ENCODE measurements around the gene ANTXR1. TPM values are rescaled to one million over a fixed set of nuclear protein-coding genes. Genes with fewer than 3 reads are reported as not detected.

The ANTXR1 gene
- total and polyA plus RNA-seq, 2 donors (not counting 1 experiment from before 2014, with no cell fraction given) = 44.6 to 101 TPM

DNA sequence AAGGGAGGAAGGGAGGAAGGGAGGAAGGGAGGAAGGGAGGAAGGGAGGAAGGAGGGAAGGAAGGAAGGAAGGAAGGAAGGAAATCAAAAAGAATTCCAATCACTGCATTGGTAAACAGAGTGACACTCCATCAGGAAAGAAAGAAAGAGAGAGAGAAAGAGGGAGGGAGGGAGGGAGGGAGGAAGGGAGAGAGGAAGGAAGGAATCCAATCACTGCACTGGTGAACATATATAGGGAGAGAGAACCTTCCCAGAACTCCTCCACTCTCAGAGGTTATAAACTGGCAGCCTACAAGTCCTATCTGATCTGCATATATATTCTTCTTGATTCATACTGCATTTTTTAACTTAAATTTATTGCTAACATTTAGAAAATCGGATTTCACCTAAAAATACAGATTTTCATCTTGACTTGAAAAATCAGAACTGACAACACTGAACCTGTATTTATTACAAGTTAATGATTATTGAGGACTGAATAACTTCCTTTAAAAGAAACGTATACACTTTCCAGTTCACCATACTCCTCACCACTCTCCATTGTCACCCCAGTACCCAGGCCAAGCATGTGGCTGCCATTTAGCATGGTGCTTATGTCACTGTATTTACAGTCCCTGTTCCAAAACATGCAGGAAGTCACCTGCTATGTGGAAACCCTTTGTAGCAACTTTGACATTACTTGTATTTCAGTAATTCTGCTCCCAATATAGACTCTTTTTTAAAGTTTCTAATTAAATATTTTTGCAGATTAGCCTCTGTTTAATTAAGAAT is 83.5 kb downstream of the ANTXR1 start:
- Histone ChIP-seq H4K20me1 (ENCODE audit: control insufficient read depth, extremely low read depth, insufficient read depth, low read length) (no peaks in the 10 kb centered on the region), H3K4me2 (ENCODE audit: extremely low read depth, insufficient read depth, low read length) (no peak overlapping the region), H3K79me2 (ENCODE audit: control insufficient read depth, insufficient read depth, low read length) (no peaks in the 10 kb centered on the region), H3K9ac (ENCODE audit: insufficient read depth, low read length) (no peak overlapping the region), H3K4me1 (ENCODE audit: control insufficient read depth, extremely low read depth, insufficient read depth, low read length) (peaks cover 18% of the 10 kb centered on the region), H3K27me3 (ENCODE audit: control insufficient read depth, insufficient read depth, low read length) (no peaks in the 10 kb centered on the region), H2AFZ (ENCODE audit: low read length) (no peak overlapping the region), H3K4me3 (replicated peaks in 1 of 4; ENCODE audit: control extremely low read depth in 1 of 4, insufficient read depth in 1 of 4, low read depth in 3 of 4, low read length in 4 of 4) (no peak overlapping the region), H3K36me3 (ENCODE audit: control insufficient read depth, insufficient read depth, low read length) (no peaks in the 10 kb centered on the region), H3K9me3 (ENCODE audit: control insufficient read depth, insufficient read depth, low read depth, low read length) (no peaks in the 10 kb centered on the region), H3K27ac (ENCODE audit: insufficient read depth, low read length) (no peak overlapping the region)
- no peak for DNase-seq (ENCODE audit: low read depth in 2 of 2)
- no peak for TF ChIP-seq EZH2 (IDR thresholded peaks at IDR 0.05; ENCODE audit: low read length, missing control alignments)
- TF ChIP-seq, protein P1, sequence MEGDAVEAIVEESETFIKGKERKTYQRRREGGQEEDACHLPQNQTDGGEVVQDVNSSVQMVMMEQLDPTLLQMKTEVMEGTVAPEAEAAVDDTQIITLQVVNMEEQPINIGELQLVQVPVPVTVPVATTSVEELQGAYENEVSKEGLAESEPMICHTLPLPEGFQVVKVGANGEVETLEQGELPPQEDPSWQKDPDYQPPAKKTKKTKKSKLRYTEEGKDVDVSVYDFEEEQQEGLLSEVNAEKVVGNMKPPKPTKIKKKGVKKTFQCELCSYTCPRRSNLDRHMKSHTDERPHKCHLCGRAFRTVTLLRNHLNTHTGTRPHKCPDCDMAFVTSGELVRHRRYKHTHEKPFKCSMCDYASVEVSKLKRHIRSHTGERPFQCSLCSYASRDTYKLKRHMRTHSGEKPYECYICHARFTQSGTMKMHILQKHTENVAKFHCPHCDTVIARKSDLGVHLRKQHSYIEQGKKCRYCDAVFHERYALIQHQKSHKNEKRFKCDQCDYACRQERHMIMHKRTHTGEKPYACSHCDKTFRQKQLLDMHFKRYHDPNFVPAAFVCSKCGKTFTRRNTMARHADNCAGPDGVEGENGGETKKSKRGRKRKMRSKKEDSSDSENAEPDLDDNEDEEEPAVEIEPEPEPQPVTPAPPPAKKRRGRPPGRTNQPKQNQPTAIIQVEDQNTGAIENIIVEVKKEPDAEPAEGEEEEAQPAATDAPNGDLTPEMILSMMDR (conservative IDR thresholded peaks at IDR 0.05 in 1 of 2, IDR thresholded peaks at IDR 0.05 in 1 of 2; ENCODE audit: low read depth in 1 of 2, low read length in 2 of 2) = no peak

DNA sequence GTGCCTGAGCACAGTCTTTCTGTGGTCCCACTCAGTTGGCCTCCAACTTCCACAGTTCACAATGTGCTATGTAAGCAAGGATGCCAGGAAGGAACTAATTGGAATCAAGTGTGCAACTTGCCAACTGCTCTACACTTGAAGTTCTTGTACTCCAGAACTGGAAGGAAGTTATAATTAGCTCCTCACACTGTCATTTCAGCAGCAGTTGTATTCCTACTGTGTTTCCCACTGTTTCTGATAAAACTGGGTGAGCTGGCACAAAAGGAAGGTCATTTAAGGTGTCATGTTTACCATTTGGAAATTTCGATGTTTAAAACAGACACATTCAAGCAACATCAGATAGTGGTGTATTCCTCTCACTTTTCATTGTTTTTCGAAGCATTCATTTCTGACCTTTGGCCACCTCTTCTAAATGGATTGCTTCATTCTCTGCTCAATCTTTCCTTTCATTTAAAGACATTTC is 84.2 kb downstream of the ANTXR1 start:
- H3K27ac ChIP-seq (ENCODE audit: insufficient read depth, low read length) = no peak overlapping the region

DNA sequence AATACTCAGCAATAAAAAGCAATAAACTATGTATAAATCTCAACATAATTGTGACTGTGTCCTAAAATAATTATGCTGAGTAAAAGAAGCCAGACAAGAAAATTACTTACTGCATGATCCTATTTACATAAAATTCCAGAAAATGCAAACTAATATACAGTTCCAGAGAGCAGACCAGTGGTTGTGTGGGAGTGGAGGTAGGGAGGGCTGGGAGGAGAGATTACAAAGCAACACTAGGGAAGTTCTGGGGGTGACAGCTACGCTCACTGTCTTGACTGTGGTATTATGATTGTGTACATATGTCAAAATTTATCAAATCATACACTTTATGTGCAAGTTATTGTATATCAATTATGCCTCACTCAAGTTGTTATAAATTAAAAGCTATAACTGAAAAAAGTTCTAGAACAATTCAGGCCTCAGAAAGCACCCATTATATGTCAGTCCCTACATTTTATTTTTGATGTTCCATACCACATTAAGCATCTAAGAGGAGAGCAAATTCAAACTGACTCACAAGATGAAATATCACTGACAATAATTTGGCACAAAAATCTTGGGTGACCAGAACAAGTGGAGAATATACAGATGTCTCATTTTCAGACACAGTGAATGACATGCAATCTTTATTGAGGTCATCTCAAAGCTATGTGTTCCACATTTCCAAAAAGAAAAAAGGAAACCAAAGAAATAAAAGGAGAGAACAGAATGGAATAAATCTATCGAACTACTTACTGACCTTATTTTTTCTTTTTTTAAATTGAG is 85.1 kb downstream of the ANTXR1 start:
- DNase-seq (ENCODE audit: low read depth in 2 of 2) = peak in 1 of 2 donors; percentile 53
- H3K27me3 ChIP-seq (ENCODE audit: control insufficient read depth, insufficient read depth, low read length) = no peaks in the 10 kb centered on the region
- peaks cover 18% of the 10 kb centered on the region for H3K4me1 ChIP-seq (ENCODE audit: control insufficient read depth, extremely low read depth, insufficient read depth, low read length)
- TF ChIP-seq EZH2 (IDR thresholded peaks at IDR 0.05; ENCODE audit: low read length, missing control alignments) = no peak
- TF ChIP-seq, protein P1 (conservative IDR thresholded peaks at IDR 0.05 in 1 of 2, IDR thresholded peaks at IDR 0.05 in 1 of 2; ENCODE audit: low read depth in 1 of 2, low read length in 2 of 2) = no peak
- H4K20me1 ChIP-seq (ENCODE audit: control insufficient read depth, extremely low read depth, insufficient read depth, low read length) = no peaks in the 10 kb centered on the region
- no peak overlapping the region for H3K27ac ChIP-seq (ENCODE audit: insufficient read depth, low read length)
- H3K4me3 ChIP-seq (replicated peaks in 1 of 4; ENCODE audit: control extremely low read depth in 1 of 4, insufficient read depth in 1 of 4, low read depth in 3 of 4, low read length in 4 of 4) = no peak overlapping the region
- no peaks in the 10 kb centered on the region for H3K36me3 ChIP-seq (ENCODE audit: control insufficient read depth, insufficient read depth, low read length)
- no peaks in the 10 kb centered on the region for H3K79me2 ChIP-seq (ENCODE audit: control insufficient read depth, insufficient read depth, low read length)
- no peak overlapping the region for H3K9ac ChIP-seq (ENCODE audit: insufficient read depth, low read length)
- H2AFZ ChIP-seq (ENCODE audit: low read length) = no peak overlapping the region
- H3K4me2 ChIP-seq (ENCODE audit: extremely low read depth, insufficient read depth, low read length) = no peak overlapping the region
- no peaks in the 10 kb centered on the region for H3K9me3 ChIP-seq (ENCODE audit: control insufficient read depth, insufficient read depth, low read depth, low read length)

More for the DNA sequence above, 84.2 kb downstream of the ANTXR1 start:
- no peaks in the 10 kb centered on the region for H3K27me3 ChIP-seq (ENCODE audit: control insufficient read depth, insufficient read depth, low read length)
- no peak for TF ChIP-seq EZH2 (IDR thresholded peaks at IDR 0.05; ENCODE audit: low read length, missing control alignments)
- TF ChIP-seq, protein P1 (conservative IDR thresholded peaks at IDR 0.05 in 1 of 2, IDR thresholded peaks at IDR 0.05 in 1 of 2; ENCODE audit: low read depth in 1 of 2, low read length in 2 of 2) = no peak
- no peaks in the 10 kb centered on the region for H3K36me3 ChIP-seq (ENCODE audit: control insufficient read depth, insufficient read depth, low read length)
- H3K4me2 ChIP-seq (ENCODE audit: extremely low read depth, insufficient read depth, low read length) = no peak overlapping the region
- no peak overlapping the region for H3K9ac ChIP-seq (ENCODE audit: insufficient read depth, low read length)
- H3K4me3 ChIP-seq (replicated peaks in 1 of 4; ENCODE audit: control extremely low read depth in 1 of 4, insufficient read depth in 1 of 4, low read depth in 3 of 4, low read length in 4 of 4) = no peak overlapping the region
- peaks cover 18% of the 10 kb centered on the region for H3K4me1 ChIP-seq (ENCODE audit: control insufficient read depth, extremely low read depth, insufficient read depth, low read length)
- H3K79me2 ChIP-seq (ENCODE audit: control insufficient read depth, insufficient read depth, low read length) = no peaks in the 10 kb centered on the region
- no peak for DNase-seq (ENCODE audit: low read depth in 2 of 2)
- no peak overlapping the region for H2AFZ ChIP-seq (ENCODE audit: low read length)
- H4K20me1 ChIP-seq (ENCODE audit: control insufficient read depth, extremely low read depth, insufficient read depth, low read length) = no peaks in the 10 kb centered on the region
- H3K9me3 ChIP-seq (ENCODE audit: control insufficient read depth, insufficient read depth, low read depth, low read length) = no peaks in the 10 kb centered on the region
